ENCODE data around the gene TMEM238L.

Gene TMEM238L

DNA sequence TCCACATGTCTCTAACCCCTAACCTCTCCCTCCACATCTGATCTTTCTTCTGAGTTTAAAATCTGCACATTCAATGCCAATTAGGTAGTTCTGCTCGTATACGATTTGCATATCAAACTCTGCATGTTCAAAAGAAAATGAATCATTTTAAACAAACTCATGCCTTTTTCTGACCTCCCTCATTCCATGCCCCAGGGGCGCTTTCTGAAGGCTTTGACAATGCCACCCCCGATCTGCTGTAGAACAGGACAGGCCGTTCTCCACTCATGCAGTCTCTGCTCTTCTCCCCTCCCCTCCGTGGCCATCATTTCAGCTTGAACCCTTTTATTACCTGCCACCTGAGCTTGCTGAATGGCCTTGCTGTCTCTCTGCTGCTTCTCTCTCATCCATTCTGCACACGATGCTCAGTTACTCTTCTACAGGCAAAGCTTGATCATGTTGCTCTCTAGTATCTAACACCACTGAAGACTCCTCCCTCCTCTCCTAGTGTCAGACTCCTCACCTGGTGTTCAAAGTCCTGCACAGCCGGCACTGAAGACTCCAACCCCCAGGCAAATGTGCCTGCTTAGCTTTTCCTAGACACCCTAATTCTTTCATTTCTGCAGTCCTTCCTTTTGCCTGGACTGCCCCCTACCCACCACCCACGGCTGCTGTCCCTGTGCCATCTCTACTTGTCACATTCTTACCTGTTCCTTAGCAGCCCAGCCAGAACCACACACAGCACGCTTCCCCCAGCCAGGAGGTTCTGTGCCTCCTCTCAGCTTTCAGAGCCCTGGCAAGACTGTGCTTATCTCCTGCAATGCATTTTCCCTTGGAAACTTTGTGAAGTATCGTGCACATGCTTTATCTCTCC is 6.2 kb downstream of the TMEM238L start:
- Histone ChIP-seq H3K4me2 (ENCODE audit: low read length) (no peak overlapping the region), H4K20me1 (ENCODE audit: control insufficient read depth, insufficient read depth, low read depth, low read length) (no peaks in the 10 kb centered on the region), H3K27ac (ENCODE audit: low read depth, low read length) (no peak overlapping the region), H3K4me1 (ENCODE audit: control insufficient read depth, low read length) (no peaks in the 10 kb centered on the region), H3K9me3 (ENCODE audit: control insufficient read depth, insufficient read depth, low read length) (no peaks in the 10 kb centered on the region), H3K27me3 (ENCODE audit: control insufficient read depth, low read length) (no peaks in the 10 kb centered on the region), H3F3A (ENCODE audit: control insufficient read depth, insufficient read depth) (no peaks in the 10 kb centered on the region), H3K4me3 (ENCODE audit: low read length) (no peak overlapping the region), H3K79me2 (ENCODE audit: control insufficient read depth, low read length) (no peaks in the 10 kb centered on the region), H3K9me2 (replicated peaks; ENCODE audit: control insufficient read depth, low read length) (no peaks in the 10 kb centered on the region), H3K36me3 (ENCODE audit: control insufficient read depth, low read length) (no peaks in the 10 kb centered on the region)
- TF ChIP-seq, protein P1, sequence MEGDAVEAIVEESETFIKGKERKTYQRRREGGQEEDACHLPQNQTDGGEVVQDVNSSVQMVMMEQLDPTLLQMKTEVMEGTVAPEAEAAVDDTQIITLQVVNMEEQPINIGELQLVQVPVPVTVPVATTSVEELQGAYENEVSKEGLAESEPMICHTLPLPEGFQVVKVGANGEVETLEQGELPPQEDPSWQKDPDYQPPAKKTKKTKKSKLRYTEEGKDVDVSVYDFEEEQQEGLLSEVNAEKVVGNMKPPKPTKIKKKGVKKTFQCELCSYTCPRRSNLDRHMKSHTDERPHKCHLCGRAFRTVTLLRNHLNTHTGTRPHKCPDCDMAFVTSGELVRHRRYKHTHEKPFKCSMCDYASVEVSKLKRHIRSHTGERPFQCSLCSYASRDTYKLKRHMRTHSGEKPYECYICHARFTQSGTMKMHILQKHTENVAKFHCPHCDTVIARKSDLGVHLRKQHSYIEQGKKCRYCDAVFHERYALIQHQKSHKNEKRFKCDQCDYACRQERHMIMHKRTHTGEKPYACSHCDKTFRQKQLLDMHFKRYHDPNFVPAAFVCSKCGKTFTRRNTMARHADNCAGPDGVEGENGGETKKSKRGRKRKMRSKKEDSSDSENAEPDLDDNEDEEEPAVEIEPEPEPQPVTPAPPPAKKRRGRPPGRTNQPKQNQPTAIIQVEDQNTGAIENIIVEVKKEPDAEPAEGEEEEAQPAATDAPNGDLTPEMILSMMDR (IDR thresholded peaks at IDR 0.05; ENCODE audit: low read depth, low read length, poor library complexity, severe bottlenecking), result no peak
- TF ChIP-seq EZH2phosphoT487 (IDR thresholded peaks at IDR 0.05; ENCODE audit: borderline replicate concordance, low read length), result no peak

DNA sequence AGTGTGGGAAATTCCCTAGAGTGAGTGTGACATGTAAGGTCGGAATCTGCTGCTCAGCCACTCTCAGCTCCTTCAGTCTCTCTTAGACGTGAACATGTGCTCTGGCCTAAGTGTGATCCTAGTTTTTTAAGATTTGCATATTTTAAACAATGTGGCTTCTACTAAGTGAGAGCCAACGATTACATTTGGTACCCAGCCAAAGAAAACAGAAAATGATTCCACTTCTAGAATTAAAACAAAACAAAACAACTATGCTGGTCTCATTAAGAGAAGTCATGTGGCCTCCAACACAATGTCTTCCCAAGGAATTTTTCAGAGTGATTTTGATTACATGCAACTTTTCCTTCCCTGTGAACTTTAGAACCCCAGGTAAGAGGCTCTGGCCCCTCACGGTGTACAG is 10.1 kb downstream of the TMEM238L start:
- H3K9me3 ChIP-seq (ENCODE audit: control insufficient read depth, insufficient read depth, low read length), result no peaks in the 10 kb centered on the region
- no peaks in the 10 kb centered on the region for H3K79me2 ChIP-seq (ENCODE audit: control insufficient read depth, low read length)
- no peak overlapping the region for H3K4me3 ChIP-seq (ENCODE audit: low read length)
- TF ChIP-seq EZH2phosphoT487 (IDR thresholded peaks at IDR 0.05; ENCODE audit: borderline replicate concordance, low read length), result no peak
- TF ChIP-seq, protein P1 (IDR thresholded peaks at IDR 0.05; ENCODE audit: low read depth, low read length, poor library complexity, severe bottlenecking), result no peak
- H3K27me3 ChIP-seq (ENCODE audit: control insufficient read depth, low read length), result 0 out of 2 replicates have a peak, but pooled peaks cover 3% of the 10 kb centered on the region
- H3F3A ChIP-seq (ENCODE audit: control insufficient read depth, insufficient read depth), result no peaks in the 10 kb centered on the region
- H3K9me2 ChIP-seq (replicated peaks; ENCODE audit: control insufficient read depth, low read length), result no peaks in the 10 kb centered on the region
- H3K4me2 ChIP-seq (ENCODE audit: low read length), result no peak overlapping the region
- no peaks in the 10 kb centered on the region for H3K4me1 ChIP-seq (ENCODE audit: control insufficient read depth, low read length)
- H4K20me1 ChIP-seq (ENCODE audit: control insufficient read depth, insufficient read depth, low read depth, low read length), result no peaks in the 10 kb centered on the region
- no peaks in the 10 kb centered on the region for H3K36me3 ChIP-seq (ENCODE audit: control insufficient read depth, low read length)
- H3K27ac ChIP-seq (ENCODE audit: low read depth, low read length), result no peak overlapping the region

DNA sequence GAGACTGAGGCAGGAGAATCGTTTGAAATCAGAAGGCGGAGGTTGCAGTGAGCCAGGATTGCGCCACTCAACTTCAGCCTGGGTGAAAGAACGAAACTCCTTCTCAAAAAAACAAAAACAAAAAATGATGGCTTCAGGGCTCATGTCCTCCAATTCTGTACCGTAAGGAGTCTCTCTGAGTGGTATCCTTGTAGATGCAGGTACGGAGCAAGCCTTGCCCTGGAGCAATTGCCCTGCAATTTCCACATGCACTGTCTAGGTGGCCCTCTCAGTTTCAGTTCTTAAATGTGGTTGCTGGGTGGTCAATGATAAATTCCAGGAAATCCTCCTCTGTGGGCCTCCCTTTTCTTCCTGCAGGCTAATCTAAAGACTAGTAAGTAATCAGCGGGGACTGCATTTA is 10.6 kb downstream of the TMEM238L start:
- Histone ChIP-seq H3K27ac (ENCODE audit: low read depth, low read length) (no peak overlapping the region), H3K4me3 (ENCODE audit: low read length) (no peak overlapping the region), H3K79me2 (ENCODE audit: control insufficient read depth, low read length) (no peaks in the 10 kb centered on the region), H3K9me3 (ENCODE audit: control insufficient read depth, insufficient read depth, low read length) (no peaks in the 10 kb centered on the region), H3K9me2 (replicated peaks; ENCODE audit: control insufficient read depth, low read length) (no peaks in the 10 kb centered on the region), H3K4me1 (ENCODE audit: control insufficient read depth, low read length) (no peaks in the 10 kb centered on the region), H3K36me3 (ENCODE audit: control insufficient read depth, low read length) (no peaks in the 10 kb centered on the region), H3K4me2 (ENCODE audit: low read length) (no peak overlapping the region), H3K27me3 (ENCODE audit: control insufficient read depth, low read length) (0 out of 2 replicates have a peak, but pooled peaks cover 3% of the 10 kb centered on the region), H3F3A (ENCODE audit: control insufficient read depth, insufficient read depth) (no peaks in the 10 kb centered on the region), H4K20me1 (ENCODE audit: control insufficient read depth, insufficient read depth, low read depth, low read length) (no peaks in the 10 kb centered on the region)
- no peak for TF ChIP-seq EZH2phosphoT487 (IDR thresholded peaks at IDR 0.05; ENCODE audit: borderline replicate concordance, low read length)
- TF ChIP-seq, protein P1 (IDR thresholded peaks at IDR 0.05; ENCODE audit: low read depth, low read length, poor library complexity, severe bottlenecking), result no peak

Data from DOHH2 (cell line).